C4-2B (cell line): Measurements from ENCODE around the gene ARMC8.
A peak's percentile ranks its signal among the peaks of the same experiment; 100 is the strongest.

Source experiments
- H3K27ac ChIP-seq: fragments of 450-650 bp; 2 replicates; pipeline ENCODE4 v1.5.1; 2017
- CTCF ChIP-seq: fragments of 450-650 bp; conservative IDR thresholded peaks from 2 replicates; pipeline ENCODE4 v1.5.1; 2017; ENCODE audit warnings: mild to moderate bottlenecking
- ZFX ChIP-seq: fragments of 450-650 bp; IDR thresholded peaks from 2 replicates; pipeline ENCODE4 v1.6.1; 2017

Gene ARMC8

GRCh38 chr3:138331143-138331894 lies 144.2 kb downstream of the ARMC8 start:
- H3K27ac ChIP-seq: no peak overlapping the region
- TF ChIP-seq CTCF (no peak; the same call in 1 of the 2 replicates), ZFX (no peak)

- H3K27ac ChIP-seq: no peak overlapping the region
- TF ChIP-seq CTCF (peak; percentile 86), ZFX (no peak)
These were observed 145.5 kb downstream of the ARMC8 start for GRCh38 chr3:138332472-138333073.

GRCh38 chr3:138334608-138335007 lies 147.5 kb downstream of the ARMC8 start:
- no peak overlapping the region for H3K27ac ChIP-seq
- no peak for TF ChIP-seq CTCF
- no peak for TF ChIP-seq ZFX

GRCh38 chr3:138336454-138336999 lies 149.4 kb downstream of the ARMC8 start:
- no peak overlapping the region for H3K27ac ChIP-seq
- TF ChIP-seq ZFX: no peak
- no peak for TF ChIP-seq CTCF

GRCh38 chr3:138338244-138338643 lies 151.1 kb downstream of the ARMC8 start:
- TF ChIP-seq CTCF (no peak), ZFX (no peak)
- H3K27ac ChIP-seq: no peak overlapping the region

- no peak for TF ChIP-seq CTCF
- no peak for TF ChIP-seq ZFX
- H3K27ac ChIP-seq: no peak overlapping the region
These were observed 151.7 kb downstream of the ARMC8 start for GRCh38 chr3:138338811-138339210.

- no peak overlapping the region for H3K27ac ChIP-seq
- TF ChIP-seq ZFX (no peak), CTCF (no peak)
These were observed 153.4 kb downstream of the ARMC8 start for GRCh38 chr3:138340511-138340910.
